Measurements from ENCODE around the gene ST6GALNAC6.
A peak's percentile ranks its signal among the peaks of the same experiment; 100 is the strongest.

The ST6GALNAC6 gene

DNA sequence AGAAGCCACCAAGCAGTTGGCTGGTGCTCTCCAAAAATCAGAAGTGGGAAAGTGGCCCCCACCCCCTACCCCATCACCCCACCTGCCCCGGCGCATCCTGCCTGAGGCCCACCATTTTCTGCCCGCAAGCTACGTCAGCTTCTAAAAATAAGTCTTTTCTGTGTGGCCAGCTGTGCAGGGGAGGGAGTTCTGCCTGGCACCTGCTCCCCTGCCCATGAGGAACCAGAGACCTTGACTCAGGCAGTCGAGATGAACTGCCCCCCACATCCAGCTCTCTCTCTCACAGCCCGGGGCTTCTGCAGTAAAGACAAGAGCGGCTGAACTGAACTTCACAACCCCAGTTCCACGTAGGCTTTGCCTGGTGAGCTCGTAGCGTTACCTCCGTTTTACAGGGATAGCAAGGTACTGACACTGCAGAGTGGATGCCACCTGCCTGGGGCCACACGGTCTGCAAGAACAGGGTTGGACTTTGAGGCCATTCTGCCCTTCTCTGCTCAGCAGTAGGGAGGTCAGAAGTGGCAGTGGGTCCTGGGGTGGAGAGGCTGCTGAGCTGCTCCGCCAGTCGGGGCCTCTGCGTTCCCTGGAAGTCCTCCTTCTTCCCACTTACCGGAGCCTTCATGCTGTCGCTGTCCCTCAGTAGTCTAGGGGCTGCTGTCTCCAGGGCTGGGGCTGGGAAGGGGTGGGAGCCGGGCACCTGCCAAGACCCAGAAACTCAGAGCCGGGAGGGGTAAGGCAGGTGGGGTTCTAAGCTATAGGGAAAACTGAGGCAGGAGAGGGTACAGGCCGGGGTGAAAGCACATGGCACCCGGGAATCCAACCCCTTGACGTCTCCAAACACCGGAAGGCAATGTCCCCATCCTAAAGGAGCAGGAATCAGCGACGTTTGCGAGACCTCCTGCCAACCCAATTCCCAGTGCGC is 16.7 kb upstream of the ST6GALNAC6 start:
- DNase-seq, result peak; percentile 79

GRCh38 chr9:127915325-127915752 is 15.9 kb upstream of the ST6GALNAC6 start:
- peak; percentile 71 for DNase-seq

DNA sequence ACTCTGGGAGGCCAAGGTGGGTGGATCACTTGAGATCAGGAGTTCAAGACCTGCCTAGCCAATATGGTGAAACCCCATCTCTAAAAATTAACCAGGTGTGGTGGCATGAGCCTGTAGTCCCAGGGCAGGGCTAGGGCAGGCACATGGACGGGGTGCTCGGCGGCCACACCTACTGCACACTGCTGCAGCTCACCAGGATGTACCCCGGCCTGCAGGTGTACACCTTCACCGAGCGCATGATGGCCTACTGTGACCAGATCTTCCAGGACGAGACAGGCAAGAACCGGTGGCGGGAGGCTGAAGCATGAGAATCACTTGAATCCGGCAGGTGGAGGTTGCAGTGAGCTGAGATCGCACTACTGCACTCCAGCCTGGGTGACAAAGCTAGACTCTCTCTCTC is 14.3 kb upstream of the ST6GALNAC6 start:
- DNase-seq, result no peak

- DNase-seq, result no peak
Measured at GRCh38 chr9:127912882-127913281, 13.5 kb upstream of the ST6GALNAC6 start.

- no peak for DNase-seq
Measured at GRCh38 chr9:127912296-127912695, 12.9 kb upstream of the ST6GALNAC6 start.

GRCh38 chr9:127910613-127911205 is 11.3 kb upstream of the ST6GALNAC6 start:
- no peak for DNase-seq

- no peak for DNase-seq
Measured at GRCh38 chr9:127909839-127910273, 10.5 kb upstream of the ST6GALNAC6 start.

DNA sequence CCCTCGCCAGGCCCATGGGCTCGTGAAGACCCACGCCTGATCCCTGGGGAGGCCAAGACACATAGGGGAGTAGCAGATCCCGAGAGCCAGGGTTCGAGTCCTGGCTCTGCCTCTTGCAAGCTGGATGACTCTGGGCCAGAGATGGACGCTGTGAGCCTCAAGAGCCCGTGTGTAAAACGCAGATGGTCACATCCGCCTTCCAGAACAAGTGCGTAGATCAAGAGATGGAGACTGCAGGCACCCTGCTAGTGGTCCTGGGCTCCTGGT is 9.2 kb upstream of the ST6GALNAC6 start:
- no peak for DNase-seq

DNA sequence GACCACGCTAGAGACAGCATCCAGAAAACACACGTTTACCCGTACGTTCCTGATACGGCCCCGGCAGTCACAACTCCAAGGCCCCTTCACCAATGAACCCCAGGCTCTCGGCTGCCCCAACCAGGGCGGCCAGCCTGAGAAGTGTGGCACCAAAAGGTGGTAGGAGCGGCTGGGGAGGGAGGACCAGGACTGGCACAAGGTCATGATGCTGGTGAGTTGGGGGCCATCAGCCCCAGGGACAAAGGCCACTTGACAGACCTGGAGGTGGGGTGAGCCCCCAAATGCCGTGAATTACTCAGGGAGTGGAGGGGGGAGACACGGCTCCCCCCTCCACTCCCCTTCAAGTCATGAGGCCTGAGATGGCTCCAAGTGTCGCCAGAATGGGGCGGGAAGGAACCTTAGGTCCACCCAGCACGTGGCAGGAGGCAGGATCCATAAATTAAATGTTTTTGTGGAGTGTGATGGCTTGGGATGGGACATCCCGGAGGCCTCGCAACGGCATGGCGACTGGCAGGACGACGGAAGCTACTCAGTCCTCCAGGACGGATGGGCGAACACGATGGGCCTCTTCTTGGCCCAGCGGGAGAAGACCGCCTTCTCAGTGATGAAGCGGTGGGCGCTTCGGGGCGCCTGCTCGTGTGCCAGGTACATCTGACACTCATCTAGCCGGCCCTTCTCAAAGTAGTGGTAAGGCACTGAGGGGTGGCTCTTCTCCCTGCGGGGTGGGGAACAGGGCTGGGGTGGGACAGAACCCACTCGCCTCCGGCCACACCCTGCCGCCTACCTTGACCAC is 8.7 kb upstream of the ST6GALNAC6 start:
- DNase-seq, result no peak

GRCh38 chr9:127905788-127906191 is 6.4 kb upstream of the ST6GALNAC6 start:
- peak; percentile 82 for DNase-seq

- DNase-seq, result peak; percentile 83
Measured at GRCh38 chr9:127905004-127905728, 5.8 kb upstream of the ST6GALNAC6 start.

DNA sequence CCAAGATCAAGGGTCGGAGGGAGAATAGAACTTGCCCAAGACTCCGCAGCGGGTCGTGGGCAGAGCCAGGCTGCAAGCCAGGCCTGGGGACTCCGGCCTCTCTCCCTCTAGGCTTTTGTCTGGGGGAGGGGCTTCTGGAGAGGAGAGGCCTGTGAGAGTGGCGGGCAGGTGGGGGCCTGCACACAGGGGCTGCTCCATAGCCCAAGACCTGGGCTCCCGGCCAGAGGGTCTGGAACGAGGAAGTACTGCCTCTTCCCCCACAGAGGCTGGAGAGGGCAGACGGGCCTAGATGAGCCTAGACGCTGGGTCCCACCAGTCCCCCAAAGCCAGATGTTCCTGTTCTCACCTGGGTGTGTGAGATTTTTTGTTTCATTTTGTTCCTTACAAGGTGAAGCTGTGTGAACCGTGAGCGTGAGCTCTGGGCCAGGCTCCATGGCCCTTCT is 5.2 kb upstream of the ST6GALNAC6 start:
- DNase-seq, result no peak

GRCh38 chr9:127903557-127904475 is 4.4 kb upstream of the ST6GALNAC6 start:
- peak; percentile 92 for DNase-seq

- no peak for DNase-seq
Measured at GRCh38 chr9:127898433-127899127, 823 bp downstream of the ST6GALNAC6 start.

- DNase-seq, result peak; percentile 75
Measured at GRCh38 chr9:127897193-127897692, 2.2 kb downstream of the ST6GALNAC6 start.

DNA sequence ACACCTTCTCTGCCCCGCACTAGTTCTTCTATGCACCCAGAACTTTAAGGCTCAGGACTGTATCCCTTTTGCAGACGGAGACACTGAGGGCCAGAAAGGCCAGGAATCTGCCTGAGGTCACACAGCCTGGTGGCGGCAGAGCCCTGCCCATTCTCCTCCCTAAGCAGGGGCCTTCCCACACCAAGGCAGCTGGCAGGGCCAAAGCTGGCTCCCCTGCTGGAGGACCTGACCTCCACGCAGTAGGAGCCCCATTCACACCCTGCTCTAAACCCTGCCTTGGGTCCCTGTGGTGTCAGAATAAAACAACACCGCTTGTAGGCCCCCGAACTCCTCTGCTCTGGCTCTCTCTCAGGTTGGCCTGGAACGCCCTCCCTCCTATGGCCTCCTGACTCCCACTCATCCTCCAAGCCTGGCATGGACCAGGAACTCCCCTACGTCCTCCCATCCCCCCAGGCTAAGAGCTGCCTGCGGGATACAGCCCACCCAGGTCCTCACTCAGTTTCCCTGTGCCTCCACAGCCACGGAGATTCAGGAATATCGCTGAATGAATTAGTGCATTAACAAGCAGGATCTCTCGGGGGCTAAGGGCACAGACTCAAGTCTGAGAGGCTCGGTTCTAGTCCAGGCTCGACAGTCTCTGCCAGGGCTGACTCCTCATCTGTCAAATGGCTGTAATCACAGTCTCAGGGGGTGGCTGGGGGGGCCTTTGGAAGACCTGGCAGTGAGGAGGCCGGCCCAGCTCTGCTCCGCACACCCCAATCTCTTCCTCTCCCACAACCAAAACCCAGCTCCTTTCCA is 2.8 kb downstream of the ST6GALNAC6 start:
- no peak for DNase-seq

DNA sequence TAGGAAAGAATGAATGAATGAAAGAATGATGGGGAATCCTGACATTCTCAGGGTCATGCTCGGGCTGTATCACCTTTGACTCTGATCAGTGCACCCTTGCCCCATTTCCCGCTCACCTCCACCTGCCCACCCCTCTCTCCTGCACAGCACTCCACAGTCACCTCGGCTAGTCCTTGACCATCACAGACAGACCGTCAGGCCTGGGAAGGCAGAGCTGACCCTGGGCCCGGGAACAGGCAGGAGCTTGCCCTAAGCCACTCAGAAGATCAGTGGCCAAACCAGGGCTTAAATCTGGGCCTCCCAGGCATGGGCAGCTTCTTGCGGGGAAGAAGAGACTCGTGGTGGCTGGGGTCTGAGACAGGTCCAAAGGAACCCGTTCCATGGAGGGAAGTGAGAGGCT is 3.6 kb downstream of the ST6GALNAC6 start:
- DNase-seq, result no peak

DNA sequence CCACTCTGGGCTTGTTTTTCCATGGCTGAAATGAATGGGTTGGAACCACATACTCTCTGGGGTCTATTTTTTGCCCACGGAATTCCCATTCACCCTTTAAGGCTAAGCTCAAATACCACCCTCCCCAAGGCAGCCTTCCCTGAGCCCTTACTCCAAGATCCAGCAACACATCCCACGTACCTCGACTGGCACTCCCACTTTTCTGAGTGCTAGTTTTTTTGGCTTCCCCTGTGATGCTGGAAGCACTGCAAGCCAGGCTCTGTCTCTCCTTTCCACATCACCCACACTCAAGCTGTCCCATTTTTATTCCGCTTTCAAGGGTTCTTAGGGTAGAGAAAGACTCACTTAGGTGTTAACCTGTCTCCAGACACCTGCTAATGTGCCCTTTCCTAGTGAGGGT is 6.0 kb downstream of the ST6GALNAC6 start:
- no peak for DNase-seq

DNA sequence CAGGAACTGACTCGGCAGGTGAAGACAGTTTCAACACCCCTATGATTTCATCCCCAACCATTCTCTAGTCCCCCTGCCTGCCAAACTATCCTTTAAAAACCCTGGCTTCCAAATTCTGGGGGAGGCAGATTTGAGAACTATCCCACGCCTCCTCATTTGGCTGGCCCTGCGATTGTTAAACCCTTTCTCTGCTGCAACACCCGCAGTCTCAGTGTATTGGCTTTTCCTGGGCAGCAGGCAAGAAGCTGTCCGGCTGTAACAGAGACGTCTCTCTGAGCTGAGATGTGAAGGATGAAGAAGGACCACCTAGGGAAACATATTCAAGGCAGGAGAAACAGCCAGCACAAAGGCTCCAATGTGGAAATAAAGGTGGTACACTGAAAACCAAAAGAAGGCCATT is 6.6 kb downstream of the ST6GALNAC6 start:
- no peak for DNase-seq

DNA sequence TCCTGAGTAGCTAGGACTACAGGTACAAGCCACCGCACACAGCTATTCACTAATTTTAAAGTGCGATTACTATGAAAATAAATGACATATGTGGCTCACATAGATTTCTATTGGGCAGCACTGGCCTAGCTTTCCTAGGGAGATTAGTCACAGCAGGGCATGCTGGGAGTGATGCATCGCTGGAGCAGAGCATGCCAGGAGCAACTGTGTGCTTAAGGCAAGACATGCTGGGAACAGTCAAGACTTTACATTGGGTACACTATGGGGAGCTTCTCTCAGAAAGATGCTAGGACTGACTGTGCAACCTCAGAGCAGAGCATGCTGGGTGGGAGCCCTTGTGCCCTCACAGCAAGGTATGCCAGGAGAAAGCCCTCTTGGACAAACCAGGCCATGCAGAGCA is 9.3 kb downstream of the ST6GALNAC6 start:
- no peak for DNase-seq

Measured in activated CD8-positive, alpha-beta memory T cell treated with anti-CD3 and anti-CD28 coated beads for 24 hours (primary cell).